CD4-positive, alpha-beta T cell treated with Interleukin-4 for 1 hour (primary cell): ENCODE data around the gene APOC3.

Experiments used
- DNase-seq, 2 donors: peaks; one replicate each; pipeline ENCODE4 v3.0.0-alpha.2; 2020 to 2022

APOC3 gene

DNA sequence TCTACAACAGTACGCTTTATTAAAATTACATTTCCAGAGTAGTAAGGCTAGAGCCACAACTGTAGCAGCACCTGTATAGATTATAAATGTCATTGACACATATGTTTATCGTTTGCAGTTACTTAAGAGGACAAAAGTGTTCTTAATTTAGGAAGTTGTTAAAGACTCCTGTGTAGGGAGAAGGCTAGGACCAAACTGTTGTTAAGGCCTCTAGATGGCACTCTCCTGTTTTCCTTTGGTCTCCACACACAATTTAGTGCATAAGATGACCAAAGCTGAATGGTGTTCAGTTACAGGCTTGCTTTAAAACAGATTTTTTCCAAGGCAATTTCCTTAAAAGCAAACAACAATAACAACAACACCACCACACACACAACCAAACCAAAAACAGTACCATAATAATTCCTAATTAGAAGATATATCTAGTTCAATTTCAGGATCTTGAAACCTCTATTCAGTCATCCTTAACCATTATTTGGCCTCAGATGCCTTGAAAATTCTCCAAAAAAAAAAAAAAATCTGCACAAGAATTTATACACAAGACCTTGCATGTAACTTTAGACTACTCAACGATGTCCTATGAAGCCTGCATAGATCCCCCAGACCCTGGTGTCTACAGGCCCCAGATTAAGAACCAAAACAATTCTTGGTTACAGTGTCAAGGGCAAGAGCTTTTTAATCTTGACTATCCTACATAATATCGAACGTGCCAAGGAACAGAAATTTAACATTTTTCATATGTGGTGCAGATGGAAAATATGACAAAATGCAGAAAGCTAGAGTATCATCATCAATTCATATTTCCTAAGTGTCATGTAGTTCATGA lies 50.3 kb downstream of the APOC3 start:
- peak; percentile 36 to 71 for DNase-seq

- DNase-seq, result no peak
These were observed 51.4 kb downstream of the APOC3 start for GRCh38 chr11:116881143-116881542.

DNA sequence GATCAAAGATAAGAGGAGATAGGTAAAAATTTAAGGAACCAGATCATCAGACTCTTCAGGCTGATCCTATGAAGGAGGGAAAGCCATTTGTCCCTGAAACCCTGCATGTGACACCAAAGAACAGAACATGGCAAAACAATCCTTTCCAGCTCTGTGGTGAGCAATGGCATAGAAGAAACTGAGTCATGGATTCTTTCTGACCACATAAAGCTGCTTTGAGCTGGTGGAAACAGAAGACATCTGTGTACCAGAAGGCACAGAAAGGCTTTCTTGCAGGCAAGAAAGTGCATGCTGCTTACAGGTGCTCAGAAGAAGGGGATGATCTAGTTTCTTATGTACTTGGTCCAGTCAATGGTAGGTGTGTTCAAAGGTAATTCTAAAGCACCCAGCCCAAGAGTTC lies 52.7 kb downstream of the APOC3 start:
- no peak for DNase-seq
